ENCODE data around the gene HIF3A. TPM values are rescaled to one million over a fixed set of nuclear protein-coding genes. Genes with fewer than 3 reads are reported as not detected.

The HIF3A gene
- total RNA-seq, 4 donors from 2014 or later, result 5.9 to 29.2 (median 13.9) TPM

- Histone ChIP-seq H3K27me3 (peaks cover 0 to 7% (median 6%) of the 10 kb centered on the region in 3 donors), H3K4me1 (peaks cover 7 to 14% of the 10 kb centered on the region in 2 donors), H3K4me3 (no peak overlapping the region), H3K9me3 (no peaks in the 10 kb centered on the region), H3K27ac (peak overlapping the region; percentile 77 to 89 (median 84)), H3K36me3 (no peaks in the 10 kb centered on the region)
- in situ Hi-C loops (cut with MboI; ENCODE audit: low sequenced_read_pairs in 4 of 4), result no loop called here
- DNase-seq, result no peak
- intact Hi-C loops (cut with DNase I; ENCODE audit: low total_unique reads), result no loop called here
- TF ChIP-seq CTCF (IDR thresholded peaks at IDR 0.05 in 4 of 5, conservative IDR thresholded peaks at IDR 0.05 in 1 of 5), result no peak
- no peak for ATAC-seq
Measured at GRCh38 chr19:46303322-46303690, 6.5 kb downstream of the HIF3A start.

GRCh38 chr19:46303691-46304397 is 7.0 kb downstream of the HIF3A start:
- no peaks in the 10 kb centered on the region for H3K36me3 ChIP-seq
- peaks cover 2 to 11% of the 10 kb centered on the region in 2 donors for H3K4me1 ChIP-seq
- ATAC-seq, result no peak
- DNase-seq, result no peak
- TF ChIP-seq CTCF (IDR thresholded peaks at IDR 0.05 in 4 of 5, conservative IDR thresholded peaks at IDR 0.05 in 1 of 5) (no peak), POLR2A (IDR thresholded peaks at IDR 0.05) (no peak)
- intact Hi-C loops (cut with DNase I; ENCODE audit: low total_unique reads) (no loop called here), in situ Hi-C loops (cut with MboI; ENCODE audit: low sequenced_read_pairs in 4 of 4) (no loop called here)
- H3K27me3 ChIP-seq, result peaks cover 0 to 4% (median 3%) of the 10 kb centered on the region in 3 donors
- peak overlapping the region; percentile 77 to 89 (median 84) for H3K27ac ChIP-seq
- no peaks in the 10 kb centered on the region for H3K9me3 ChIP-seq
- H3K4me3 ChIP-seq, result no peak overlapping the region

- H3K4me3 ChIP-seq, result no peak overlapping the region
- H3K36me3 ChIP-seq, result peaks cover 0 to 1% of the 10 kb centered on the region in 2 donors
- no peaks in the 10 kb centered on the region for H3K9me3 ChIP-seq
- DNase-seq (no peak), ATAC-seq (no peak)
- H3K4me1 ChIP-seq, result no peaks in the 10 kb centered on the region
- in situ Hi-C loops (cut with MboI; ENCODE audit: low sequenced_read_pairs in 4 of 4) (no loop called here), intact Hi-C loops (cut with DNase I; ENCODE audit: low total_unique reads) (no loop called here)
- H3K27ac ChIP-seq, result no peak overlapping the region
- no peak for TF ChIP-seq POLR2A (IDR thresholded peaks at IDR 0.05)
- no peak for TF ChIP-seq CTCF (IDR thresholded peaks at IDR 0.05 in 4 of 5, conservative IDR thresholded peaks at IDR 0.05 in 1 of 5)
- H3K27me3 ChIP-seq, result no peaks in the 10 kb centered on the region
Measured at GRCh38 chr19:46306501-46306900, 9.7 kb downstream of the HIF3A start.

GRCh38 chr19:46308510-46308909 is 11.7 kb downstream of the HIF3A start:
- intact Hi-C loops (cut with DNase I; ENCODE audit: low total_unique reads), result no loop called here
- no peaks in the 10 kb centered on the region for H3K9me3 ChIP-seq
- H3K27me3 ChIP-seq, result no peaks in the 10 kb centered on the region
- ATAC-seq (no peak), DNase-seq (no peak)
- in situ Hi-C loops (cut with MboI; ENCODE audit: low sequenced_read_pairs in 4 of 4), result no loop called here
- H3K4me1 ChIP-seq, result no peaks in the 10 kb centered on the region
- H3K4me3 ChIP-seq, result no peak overlapping the region
- peaks cover 0 to 5% of the 10 kb centered on the region in 2 donors for H3K36me3 ChIP-seq
- H3K27ac ChIP-seq, result no peak overlapping the region
- TF ChIP-seq POLR2A (IDR thresholded peaks at IDR 0.05) (no peak), CTCF (IDR thresholded peaks at IDR 0.05 in 4 of 5, conservative IDR thresholded peaks at IDR 0.05 in 1 of 5) (no peak)

- no peak overlapping the region for H3K4me3 ChIP-seq
- H3K9me3 ChIP-seq, result no peaks in the 10 kb centered on the region
- no peak for TF ChIP-seq POLR2A (IDR thresholded peaks at IDR 0.05)
- TF ChIP-seq CTCF (IDR thresholded peaks at IDR 0.05 in 4 of 5, conservative IDR thresholded peaks at IDR 0.05 in 1 of 5), result no peak
- intact Hi-C loops (cut with DNase I; ENCODE audit: low total_unique reads) (no loop called here), in situ Hi-C loops (cut with MboI; ENCODE audit: low sequenced_read_pairs in 4 of 4) (no loop called here)
- no peaks in the 10 kb centered on the region for H3K27me3 ChIP-seq
- no peaks in the 10 kb centered on the region for H3K4me1 ChIP-seq
- ATAC-seq, result no peak
- H3K27ac ChIP-seq, result no peak overlapping the region
- H3K36me3 ChIP-seq, result peaks cover 0 to 5% of the 10 kb centered on the region in 2 donors
- no peak for DNase-seq
Measured at GRCh38 chr19:46309056-46309455, 12.2 kb downstream of the HIF3A start.
